GM12873 (cell line): ENCODE data around the gene XRCC5.

Source experiments
- CTCF ChIP-seq: IDR thresholded peaks from 2 replicates; pipeline ENCODE4 v1.5.1; 2012; ENCODE audit warnings: low read depth, mild to moderate bottlenecking, moderate library complexity, low read length, control low read depth; ENCODE audit not compliant: insufficient read depth; ENCODE audit errors: missing control alignments

Gene XRCC5

GRCh38 chr2:216090369-216090786 lies 18.8 kb upstream of the XRCC5 start:
- TF ChIP-seq CTCF: no peak

GRCh38 chr2:216092646-216093045 lies 16.5 kb upstream of the XRCC5 start:
- TF ChIP-seq CTCF: no peak

- TF ChIP-seq CTCF: no peak
Measured at GRCh38 chr2:216094701-216095100, 14.4 kb upstream of the XRCC5 start.

- no peak for TF ChIP-seq CTCF
Measured at GRCh38 chr2:216098421-216099334, 10.5 kb upstream of the XRCC5 start.

- no peak for TF ChIP-seq CTCF
Measured at GRCh38 chr2:216101109-216101508, 8.0 kb upstream of the XRCC5 start.

- no peak for TF ChIP-seq CTCF
Measured at GRCh38 chr2:216103213-216103612, 5.9 kb upstream of the XRCC5 start.

GRCh38 chr2:216104691-216105090 lies 4.5 kb upstream of the XRCC5 start:
- TF ChIP-seq CTCF: no peak
